GM12878 (cell line): ENCODE measurements around the gene CAB39.

Experiments used
- EP300 ChIP-seq, 2 experiments: fragments of 150-350 bp in 1 of 2; IDR thresholded peaks; 2 replicates each; pipeline ENCODE4 v1.6.1; 2011 to 2012; ENCODE audit warnings: low read depth in 2 of 2, low read length in 2 of 2, borderline replicate concordance in 1 of 2, improper control_type of control experiment in 1 of 2, inconsistent platforms in 1 of 2; ENCODE audit not compliant: control insufficient read depth in 1 of 2
- EZH2 ChIP-seq: IDR thresholded peaks from 2 replicates; pipeline ENCODE4 v1.6.1; 2012; ENCODE audit warnings: low read depth, mild to moderate bottlenecking, control low read depth, inconsistent platforms, low read length, borderline replicate concordance; ENCODE audit not compliant: control insufficient read depth
- MEF2B ChIP-seq: fragments of 450-650 bp; IDR thresholded peaks from 2 replicates; pipeline ENCODE4 v1.6.1; 2018; ENCODE audit warnings: mild to moderate bottlenecking, moderate library complexity; ENCODE audit not compliant: partially characterized antibody, poor library complexity, severe bottlenecking
- NR2C1 ChIP-seq: fragments of 450-650 bp; IDR thresholded peaks from 2 replicates; pipeline ENCODE4 v1.6.1; 2017; ENCODE audit warnings: antibody characterized with exemption, mild to moderate bottlenecking, moderate library complexity
- POLR2A ChIP-seq: IDR thresholded peaks from 2 replicates; pipeline ENCODE4 v1.6.1; 2011; ENCODE audit warnings: low read depth, mild to moderate bottlenecking, low read length
- SIX5 ChIP-seq: IDR thresholded peaks from 2 replicates; pipeline ENCODE4 v1.6.1; 2011; ENCODE audit warnings: mild to moderate bottlenecking, low read depth, low read length, moderate library complexity; ENCODE audit not compliant: severe bottlenecking
- SP1 ChIP-seq: IDR thresholded peaks from one replicate; pipeline ENCODE4 v1.6.1; 2011; ENCODE audit warnings: low read depth, low read length
- TCF12 ChIP-seq: IDR thresholded peaks from 2 replicates; pipeline ENCODE4 v1.6.1; 2011; ENCODE audit warnings: low read depth, mild to moderate bottlenecking, low read length
- YY1 ChIP-seq: IDR thresholded peaks from 2 replicates; pipeline ENCODE4 v1.6.1; 2011; ENCODE audit warnings: low read depth, mild to moderate bottlenecking, low read length
- TF ChIP-seq, protein P1 (sequence below), 3 experiments: IDR thresholded peaks in 2 of 3; conservative IDR thresholded peaks in 1 of 3; 2 replicates each; pipeline ENCODE4 v1.5.1; 2011; ENCODE audit warnings: low read depth in 3 of 3, low read length in 3 of 3, mild to moderate bottlenecking in 3 of 3, control low read depth in 2 of 3, moderate library complexity in 2 of 3, inconsistent platforms in 1 of 3, mixed read lengths in 1 of 3; ENCODE audit not compliant: control insufficient read depth in 2 of 3, insufficient read depth in 1 of 3; ENCODE audit errors: extremely low read depth in 1 of 3
- TF ChIP-seq, protein P2 (sequence below): fragments of 150-350 bp; IDR thresholded peaks from 2 replicates; pipeline ENCODE4 v1.6.1; 2016; ENCODE audit warnings: low read depth, low read length

DNA sequence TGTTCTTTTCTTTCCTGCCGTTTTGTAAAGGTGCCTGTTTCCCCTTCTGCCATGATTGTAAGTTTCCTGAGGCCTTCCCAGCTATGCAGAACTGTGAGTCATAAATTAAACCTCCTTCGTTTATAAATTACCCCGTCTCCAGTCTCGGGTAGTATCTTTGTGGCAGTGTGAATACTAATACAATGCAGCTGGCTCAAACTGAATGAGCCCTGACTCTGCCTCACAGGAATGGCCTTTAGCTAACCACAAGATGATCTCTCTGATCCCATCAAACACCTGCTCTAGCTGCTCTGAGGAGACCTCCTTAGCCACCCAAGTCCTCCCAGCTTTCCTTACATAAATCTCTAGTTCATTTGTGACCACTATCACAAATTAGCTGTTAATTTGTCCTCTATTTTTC, 41.5 kb upstream of the CAB39 start:
- no peak for TF ChIP-seq EZH2
- TF ChIP-seq POLR2A, result no peak
- no peak for TF ChIP-seq SP1
- TF ChIP-seq, protein P1, sequence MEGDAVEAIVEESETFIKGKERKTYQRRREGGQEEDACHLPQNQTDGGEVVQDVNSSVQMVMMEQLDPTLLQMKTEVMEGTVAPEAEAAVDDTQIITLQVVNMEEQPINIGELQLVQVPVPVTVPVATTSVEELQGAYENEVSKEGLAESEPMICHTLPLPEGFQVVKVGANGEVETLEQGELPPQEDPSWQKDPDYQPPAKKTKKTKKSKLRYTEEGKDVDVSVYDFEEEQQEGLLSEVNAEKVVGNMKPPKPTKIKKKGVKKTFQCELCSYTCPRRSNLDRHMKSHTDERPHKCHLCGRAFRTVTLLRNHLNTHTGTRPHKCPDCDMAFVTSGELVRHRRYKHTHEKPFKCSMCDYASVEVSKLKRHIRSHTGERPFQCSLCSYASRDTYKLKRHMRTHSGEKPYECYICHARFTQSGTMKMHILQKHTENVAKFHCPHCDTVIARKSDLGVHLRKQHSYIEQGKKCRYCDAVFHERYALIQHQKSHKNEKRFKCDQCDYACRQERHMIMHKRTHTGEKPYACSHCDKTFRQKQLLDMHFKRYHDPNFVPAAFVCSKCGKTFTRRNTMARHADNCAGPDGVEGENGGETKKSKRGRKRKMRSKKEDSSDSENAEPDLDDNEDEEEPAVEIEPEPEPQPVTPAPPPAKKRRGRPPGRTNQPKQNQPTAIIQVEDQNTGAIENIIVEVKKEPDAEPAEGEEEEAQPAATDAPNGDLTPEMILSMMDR (IDR thresholded peaks at IDR 0.05 in 2 of 3, conservative IDR thresholded peaks at IDR 0.05 in 1 of 3; ENCODE audit: control insufficient read depth in 2 of 3, extremely low read depth in 1 of 3, insufficient read depth in 1 of 3, low read depth in 3 of 3, low read length in 3 of 3), result no peak
- TF ChIP-seq TCF12, result no peak
- no peak for TF ChIP-seq SIX5
- TF ChIP-seq MEF2B, result no peak
- TF ChIP-seq, protein P2, sequence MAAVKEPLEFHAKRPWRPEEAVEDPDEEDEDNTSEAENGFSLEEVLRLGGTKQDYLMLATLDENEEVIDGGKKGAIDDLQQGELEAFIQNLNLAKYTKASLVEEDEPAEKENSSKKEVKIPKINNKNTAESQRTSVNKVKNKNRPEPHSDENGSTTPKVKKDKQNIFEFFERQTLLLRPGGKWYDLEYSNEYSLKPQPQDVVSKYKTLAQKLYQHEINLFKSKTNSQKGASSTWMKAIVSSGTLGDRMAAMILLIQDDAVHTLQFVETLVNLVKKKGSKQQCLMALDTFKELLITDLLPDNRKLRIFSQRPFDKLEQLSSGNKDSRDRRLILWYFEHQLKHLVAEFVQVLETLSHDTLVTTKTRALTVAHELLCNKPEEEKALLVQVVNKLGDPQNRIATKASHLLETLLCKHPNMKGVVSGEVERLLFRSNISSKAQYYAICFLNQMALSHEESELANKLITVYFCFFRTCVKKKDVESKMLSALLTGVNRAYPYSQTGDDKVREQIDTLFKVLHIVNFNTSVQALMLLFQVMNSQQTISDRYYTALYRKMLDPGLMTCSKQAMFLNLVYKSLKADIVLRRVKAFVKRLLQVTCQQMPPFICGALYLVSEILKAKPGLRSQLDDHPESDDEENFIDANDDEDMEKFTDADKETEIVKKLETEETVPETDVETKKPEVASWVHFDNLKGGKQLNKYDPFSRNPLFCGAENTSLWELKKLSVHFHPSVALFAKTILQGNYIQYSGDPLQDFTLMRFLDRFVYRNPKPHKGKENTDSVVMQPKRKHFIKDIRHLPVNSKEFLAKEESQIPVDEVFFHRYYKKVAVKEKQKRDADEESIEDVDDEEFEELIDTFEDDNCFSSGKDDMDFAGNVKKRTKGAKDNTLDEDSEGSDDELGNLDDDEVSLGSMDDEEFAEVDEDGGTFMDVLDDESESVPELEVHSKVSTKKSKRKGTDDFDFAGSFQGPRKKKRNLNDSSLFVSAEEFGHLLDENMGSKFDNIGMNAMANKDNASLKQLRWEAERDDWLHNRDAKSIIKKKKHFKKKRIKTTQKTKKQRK, result no peak
- TF ChIP-seq YY1, result no peak
- no peak for TF ChIP-seq NR2C1
- TF ChIP-seq EP300 (IDR thresholded peaks at IDR 0.05; ENCODE audit: borderline replicate concordance in 1 of 2, control insufficient read depth in 1 of 2, low read depth in 2 of 2, low read length in 2 of 2), result no peak
